ENCODE data around the gene EEF1AKMT3.
A peak's percentile ranks its signal among the peaks of the same experiment; 100 is the strongest.

EEF1AKMT3 gene

GRCh38 chr12:57783466-57783801, 11.0 kb downstream of the EEF1AKMT3 start:
- DNase-seq (ENCODE audit: low spot score): no peak

DNA sequence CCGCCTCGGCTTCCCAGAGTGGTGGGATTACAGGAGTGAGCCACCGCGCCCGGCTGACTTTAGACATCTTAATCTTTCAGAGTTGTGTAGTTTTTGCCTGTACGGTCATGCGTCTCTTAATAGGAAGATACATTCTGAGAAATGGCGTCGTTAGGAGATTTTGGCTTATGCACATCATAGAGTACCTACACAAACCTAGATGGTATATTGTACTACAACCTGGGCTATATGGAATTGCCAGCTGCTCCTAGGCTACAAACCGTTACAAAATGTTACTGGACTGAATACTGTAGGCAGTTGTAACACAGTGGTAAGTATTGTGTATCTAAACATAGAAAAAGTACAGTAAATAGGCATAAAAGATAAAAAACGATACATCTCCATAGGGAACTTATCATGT, 11.4 kb downstream of the EEF1AKMT3 start:
- no peak for DNase-seq (ENCODE audit: low spot score)

DNA sequence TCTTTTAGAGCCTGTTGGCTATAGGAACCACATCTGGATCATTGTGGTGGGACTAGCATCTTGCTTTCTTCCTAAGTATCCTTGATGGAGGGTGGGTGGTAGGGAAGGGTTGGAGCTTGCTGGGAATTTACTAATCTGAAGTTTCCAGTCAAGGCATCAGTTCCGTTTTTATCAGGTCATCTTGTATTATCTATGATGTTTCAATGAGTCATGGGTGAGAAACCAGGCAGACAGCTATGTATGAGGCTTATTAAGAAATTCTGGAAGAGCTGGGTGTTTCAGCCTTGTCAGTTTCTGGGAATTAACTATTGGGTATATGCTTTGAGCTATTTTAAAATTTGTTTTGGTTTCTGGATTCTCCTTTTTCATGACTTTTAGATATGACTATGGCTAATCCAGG, 21.5 kb downstream of the EEF1AKMT3 start:
- DNase-seq (ENCODE audit: low spot score): no peak

DNA sequence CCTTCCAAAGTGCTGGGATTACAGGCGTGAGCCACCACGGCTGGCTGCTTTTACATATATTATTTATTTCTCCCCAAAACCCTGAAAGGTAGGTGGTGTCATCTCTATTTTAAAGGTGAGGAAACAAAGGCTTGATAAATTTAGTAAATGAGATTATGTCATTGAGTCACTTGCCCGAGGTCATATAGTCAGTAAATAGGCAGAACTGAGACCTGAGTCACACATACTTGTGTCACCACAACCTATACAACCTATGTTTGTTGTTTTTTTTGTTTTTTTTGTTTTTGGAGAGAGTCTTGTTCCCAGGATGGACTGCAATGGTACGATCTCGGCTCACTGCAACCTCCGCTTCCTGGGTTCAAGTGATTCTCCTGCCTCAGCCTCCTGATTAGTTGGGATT, 22.9 kb downstream of the EEF1AKMT3 start:
- no peak for DNase-seq (ENCODE audit: low spot score)

GRCh38 chr12:57796996-57797395, 24.6 kb downstream of the EEF1AKMT3 start:
- DNase-seq (ENCODE audit: low spot score): no peak

- no peak for DNase-seq (ENCODE audit: low spot score)
Observed at GRCh38 chr12:57797933-57798332, 25.5 kb downstream of the EEF1AKMT3 start.

DNA sequence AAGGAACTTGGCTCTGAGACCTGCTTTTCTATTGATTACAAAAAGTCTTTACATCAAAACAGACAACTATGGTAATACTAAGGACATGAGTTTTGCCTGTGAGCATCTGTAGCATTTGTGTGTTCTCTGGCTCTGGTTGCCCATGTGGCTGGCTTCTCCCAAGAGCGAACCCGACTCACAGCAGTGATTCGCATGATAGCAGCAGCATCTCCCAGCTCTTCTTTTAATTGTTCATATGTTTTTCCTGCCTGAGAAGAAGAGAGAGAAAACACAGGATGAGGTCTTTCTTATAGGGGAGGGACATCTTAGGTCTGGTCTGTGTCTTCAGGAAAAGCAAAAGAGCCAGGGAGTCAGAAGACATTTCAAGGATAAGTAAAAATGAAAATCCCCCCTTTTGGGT, 28.6 kb downstream of the EEF1AKMT3 start:
- no peak for DNase-seq (ENCODE audit: low spot score)

DNA sequence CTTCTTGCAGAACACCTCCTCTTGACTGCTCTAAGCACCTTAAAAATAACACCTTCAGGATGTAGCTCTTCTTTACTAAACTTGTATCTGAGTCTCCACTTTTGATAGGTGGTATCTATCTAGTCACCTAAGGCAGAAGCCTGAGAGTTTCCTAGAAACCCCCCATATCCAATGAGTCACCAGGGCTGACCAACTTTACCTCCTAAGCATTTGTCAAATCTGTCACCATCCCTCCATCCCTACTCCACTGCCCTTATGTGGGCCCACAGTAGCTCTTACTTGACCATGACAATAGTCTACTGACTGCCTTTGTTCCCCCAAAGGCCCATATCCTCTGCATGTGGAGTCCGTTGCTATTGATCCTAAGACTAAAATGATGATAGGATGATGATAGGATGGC, 30.2 kb downstream of the EEF1AKMT3 start:
- DNase-seq (ENCODE audit: low spot score): no peak

DNA sequence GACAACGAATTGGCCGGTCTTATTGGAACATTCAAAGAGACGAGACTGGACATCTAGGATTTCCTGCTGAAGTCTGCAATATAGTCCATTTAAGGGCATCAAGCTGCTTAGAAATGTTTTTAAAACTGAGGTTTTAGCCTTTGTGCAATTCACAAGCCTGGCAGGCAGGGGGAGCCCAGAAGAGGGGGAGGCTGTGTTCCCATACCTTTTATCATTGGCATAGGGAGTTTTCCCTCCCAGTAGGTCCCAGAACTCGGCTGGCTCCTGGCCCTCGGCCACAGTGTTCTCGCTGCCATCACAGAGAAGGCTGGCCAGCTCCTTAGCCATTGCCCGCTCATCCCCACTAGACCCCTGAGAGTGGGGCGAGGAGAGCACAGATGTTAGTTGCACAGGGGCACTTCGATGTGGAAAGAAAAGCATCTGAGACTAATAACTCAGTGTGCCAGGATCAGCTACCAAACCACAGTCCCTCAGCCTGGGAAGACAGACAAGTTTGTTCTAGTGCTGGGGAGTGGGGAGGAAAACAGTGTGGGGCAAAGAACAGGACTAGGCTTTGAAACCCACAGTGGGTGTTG, 31.0 kb downstream of the EEF1AKMT3 start:
- peak; percentile 33 for DNase-seq (ENCODE audit: low spot score)

- DNase-seq (ENCODE audit: low spot score): no peak
Observed at GRCh38 chr12:57806677-57807076, 34.3 kb downstream of the EEF1AKMT3 start.

DNA sequence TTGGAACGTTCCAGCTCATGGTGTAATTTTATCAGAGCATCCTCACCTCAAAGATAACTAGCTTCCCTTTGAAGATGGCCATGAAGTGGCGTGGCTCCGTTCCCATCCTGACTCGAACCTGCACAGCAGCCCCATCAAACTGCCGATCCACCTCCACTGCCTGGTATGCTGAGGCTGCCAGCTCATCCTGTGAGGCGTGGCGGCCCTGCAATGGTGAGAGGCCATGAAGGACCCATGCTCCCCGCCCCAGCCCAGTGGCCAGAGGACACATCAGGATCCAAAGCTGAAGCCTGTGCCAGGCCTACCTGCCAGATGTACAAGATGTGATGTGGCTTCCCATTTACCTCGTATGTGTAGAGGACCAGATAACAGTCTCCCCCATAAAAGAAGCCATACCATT, 34.9 kb downstream of the EEF1AKMT3 start:
- DNase-seq (ENCODE audit: low spot score): no peak

DNA sequence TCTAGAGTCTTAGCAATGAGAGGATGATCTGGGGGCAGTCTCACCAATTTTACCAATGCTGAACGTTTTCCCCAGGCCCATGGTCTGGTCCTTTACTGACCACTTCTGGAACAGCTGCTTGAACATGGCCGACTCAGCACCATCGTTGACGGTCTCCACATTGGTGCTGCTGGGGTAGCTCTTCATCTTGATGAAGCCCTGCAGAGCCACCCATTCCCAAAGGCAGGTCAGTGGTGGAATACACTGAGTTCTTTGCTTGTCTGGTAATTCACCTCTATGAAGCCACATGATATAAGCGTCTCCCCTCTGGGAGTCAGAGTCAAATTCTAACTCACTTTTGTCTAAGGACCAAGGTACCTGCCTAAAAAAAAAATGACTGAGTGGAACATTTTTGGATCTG, 35.9 kb downstream of the EEF1AKMT3 start:
- no peak for DNase-seq (ENCODE audit: low spot score)

GRCh38 chr12:57809425-57809824, 37.0 kb downstream of the EEF1AKMT3 start:
- DNase-seq (ENCODE audit: low spot score): no peak

- no peak for DNase-seq (ENCODE audit: low spot score)
Observed at GRCh38 chr12:57810450-57810849, 38.0 kb downstream of the EEF1AKMT3 start.

DNA sequence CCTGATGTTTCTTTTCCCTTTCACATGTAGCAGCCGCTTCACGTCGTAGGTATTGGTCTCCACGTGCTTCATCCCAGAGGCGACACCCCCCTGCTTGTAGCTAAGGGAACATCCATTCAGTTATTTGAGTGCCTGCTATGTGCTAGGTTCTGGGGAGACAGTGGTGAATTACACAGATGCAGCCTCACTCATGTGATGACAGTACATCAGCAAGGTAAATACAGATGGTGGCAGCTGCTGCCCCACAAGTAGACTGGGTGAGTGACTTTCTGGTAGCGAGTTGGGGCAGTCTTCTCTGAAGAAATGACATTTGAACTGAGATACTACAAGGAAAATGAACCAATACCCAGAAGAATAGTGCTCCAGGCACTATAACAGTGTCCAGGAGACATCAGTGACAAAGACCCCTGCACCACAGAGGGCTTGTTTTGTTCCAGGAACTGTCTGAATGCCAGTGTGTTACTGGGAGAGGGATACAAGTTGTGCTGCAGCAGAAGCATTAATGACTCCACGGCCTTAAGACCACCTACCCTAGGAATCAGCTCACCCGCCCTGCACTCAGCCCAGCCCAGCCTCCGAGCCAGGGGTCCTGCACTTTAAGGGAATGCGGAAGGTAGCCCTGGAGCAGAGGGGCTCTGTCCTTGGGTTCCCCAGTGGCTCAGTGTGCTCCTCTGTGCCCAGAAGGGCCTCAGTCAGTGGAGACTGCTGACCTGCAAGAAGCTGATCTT, 38.8 kb downstream of the EEF1AKMT3 start:
- DNase-seq (ENCODE audit: low spot score): no peak

DNA sequence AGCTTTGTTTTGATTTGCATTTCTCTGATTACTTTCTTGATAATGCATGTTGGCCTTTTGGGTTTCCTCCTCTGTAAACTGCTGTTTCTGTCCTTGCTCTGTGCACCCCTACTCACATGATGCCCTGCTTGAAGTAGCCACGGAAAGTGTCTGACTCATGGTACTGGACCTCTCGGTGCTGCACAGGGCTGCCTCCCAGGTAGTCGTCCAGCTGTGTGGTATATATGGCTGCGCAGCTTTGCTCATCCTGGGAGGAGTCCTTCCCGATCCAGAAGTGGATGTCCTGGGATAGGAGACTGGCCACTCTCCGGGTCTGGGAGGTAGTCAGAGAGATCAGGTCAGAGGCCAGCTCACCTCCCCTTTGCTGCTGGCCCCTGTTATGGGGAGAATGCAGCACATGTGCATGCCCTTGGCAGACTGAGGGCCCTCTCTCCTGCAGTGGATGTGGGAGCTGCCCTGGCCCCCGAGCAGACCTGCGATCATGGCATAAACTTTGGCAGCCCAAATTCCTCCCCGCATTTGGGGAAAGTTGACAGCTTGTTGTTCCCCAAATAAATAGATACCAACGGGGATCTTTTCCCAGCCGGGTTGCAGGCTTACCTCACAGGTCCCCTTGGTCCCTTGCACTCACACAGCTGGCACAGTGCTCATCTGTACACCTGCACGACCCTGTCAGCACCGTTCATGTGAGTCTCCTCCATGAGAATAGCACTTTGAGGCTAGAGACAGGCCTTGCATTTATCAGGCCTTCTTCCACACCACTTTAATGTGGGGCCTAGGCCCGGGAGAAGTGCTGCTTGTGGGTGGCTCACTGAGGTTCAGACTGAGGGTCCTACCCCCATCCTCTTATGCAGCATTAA, 40.9 kb downstream of the EEF1AKMT3 start:
- DNase-seq (ENCODE audit: low spot score): no peak

DNA sequence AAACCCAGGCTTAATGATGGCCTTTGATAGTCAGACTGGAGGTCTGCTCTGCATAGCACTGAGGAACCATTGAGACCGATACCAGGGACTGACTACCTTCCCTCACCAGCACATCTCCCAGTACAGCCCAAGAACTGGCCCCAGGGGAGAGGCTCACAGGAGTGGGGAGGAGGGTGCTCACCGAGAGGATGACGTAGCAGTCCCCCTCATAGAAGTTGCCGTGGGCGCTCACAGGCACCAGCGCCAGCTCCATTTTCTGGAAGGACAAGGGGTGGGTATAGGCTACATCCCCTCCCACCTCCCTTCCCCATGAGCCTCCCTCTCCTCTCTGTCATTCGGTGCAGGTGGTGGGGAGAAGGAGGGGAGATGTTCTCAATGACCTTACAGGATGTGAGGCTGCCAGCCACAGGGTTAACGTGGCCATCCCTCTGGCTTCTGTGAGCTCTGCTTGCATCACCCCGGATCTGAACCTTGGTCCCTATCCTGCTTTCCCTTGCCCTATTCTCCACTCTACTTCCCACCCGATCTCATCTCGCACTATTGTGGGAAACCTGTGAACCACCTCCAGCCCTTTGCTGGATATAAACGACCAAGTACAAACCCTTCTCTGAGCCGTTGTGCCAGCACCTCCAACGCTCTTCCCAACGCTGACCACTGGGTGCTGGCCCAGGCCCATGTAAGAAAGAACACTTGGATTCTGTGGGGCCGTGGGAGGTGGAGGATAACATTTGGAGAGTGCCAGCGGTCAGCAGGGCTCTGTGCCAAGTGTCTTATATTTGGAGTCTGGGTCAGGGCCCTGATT, 41.8 kb downstream of the EEF1AKMT3 start:
- no peak for DNase-seq (ENCODE audit: low spot score)

DNA sequence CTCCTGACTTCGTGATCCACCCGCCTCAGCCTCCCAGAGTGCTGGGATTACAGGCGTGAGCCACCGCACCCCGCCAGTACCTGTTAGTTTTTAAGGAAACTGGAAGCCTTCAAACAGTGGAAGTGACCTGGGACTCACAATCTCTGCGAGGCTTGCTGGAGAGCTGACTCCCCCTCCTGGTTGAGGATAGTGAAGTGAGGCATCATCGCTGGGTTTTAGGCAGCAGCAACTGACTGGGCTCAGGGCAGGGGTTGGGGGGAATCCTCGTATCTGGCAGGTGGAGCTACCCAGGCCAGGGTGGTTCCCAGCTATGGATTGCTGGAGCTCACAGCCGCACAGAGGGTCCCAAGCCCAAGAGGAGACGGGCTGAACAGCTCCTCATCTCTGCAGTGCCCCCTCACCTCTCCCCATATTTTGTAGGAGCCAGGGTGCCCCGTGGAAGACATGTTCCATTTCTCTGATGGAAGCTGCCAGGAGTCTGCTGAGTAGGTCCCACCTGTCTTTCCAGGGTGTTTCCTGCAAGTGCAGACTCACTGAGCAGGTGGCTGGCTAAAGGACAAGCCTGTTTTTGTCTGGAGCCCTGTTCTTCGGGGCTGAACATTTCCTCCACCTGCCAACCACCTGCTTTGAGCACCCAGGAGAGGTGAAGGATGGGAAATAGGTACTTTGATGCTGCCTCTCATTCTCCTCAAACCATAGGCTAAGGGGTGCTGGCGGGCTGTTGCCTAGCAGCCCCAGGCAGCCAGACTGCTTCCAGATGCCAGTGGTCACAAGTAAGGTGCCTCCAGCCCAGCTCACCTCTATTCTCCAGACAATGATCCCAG, 43.0 kb downstream of the EEF1AKMT3 start:
- DNase-seq (ENCODE audit: low spot score): no peak

DNA sequence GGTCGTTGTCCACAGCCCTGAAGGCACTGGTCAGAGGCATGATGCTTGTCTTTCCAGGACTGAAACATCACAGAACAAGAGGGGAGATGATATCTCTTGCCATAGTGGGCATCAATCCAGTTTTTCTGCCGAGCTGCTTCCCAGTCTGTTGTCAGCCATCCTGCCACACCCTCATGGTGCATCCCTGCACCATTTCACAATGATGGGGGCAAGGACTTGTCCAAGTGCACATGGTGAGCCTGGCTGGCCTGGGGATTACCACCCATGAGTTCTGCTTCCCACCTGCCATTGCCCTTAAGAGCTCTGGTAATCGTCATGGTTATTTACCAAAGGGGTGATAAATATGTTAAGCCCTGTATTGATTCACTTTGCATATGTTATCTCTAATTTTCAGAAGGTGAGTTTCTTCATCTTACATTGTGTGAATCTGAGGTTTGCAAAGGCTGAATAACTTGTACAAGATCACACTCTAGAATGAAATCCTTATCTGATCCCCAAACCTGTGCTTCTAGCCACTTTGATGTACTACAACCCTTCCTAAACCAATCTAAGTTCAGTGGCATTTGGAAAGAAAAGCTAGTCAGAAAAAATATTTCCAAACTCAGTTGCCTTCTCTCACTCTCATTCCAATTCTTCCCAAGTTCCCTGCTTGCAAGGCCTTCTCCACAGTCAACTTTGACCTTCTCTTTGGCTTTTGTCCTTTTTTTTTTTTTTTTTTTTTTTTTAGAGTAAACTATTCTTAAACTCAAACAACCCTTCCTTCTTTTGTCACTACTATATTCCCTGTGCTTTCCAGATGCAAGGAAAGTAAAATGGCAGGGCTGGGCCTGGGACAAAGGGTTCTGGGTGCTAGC, 43.8 kb downstream of the EEF1AKMT3 start:
- no peak for DNase-seq (ENCODE audit: low spot score)

DNA sequence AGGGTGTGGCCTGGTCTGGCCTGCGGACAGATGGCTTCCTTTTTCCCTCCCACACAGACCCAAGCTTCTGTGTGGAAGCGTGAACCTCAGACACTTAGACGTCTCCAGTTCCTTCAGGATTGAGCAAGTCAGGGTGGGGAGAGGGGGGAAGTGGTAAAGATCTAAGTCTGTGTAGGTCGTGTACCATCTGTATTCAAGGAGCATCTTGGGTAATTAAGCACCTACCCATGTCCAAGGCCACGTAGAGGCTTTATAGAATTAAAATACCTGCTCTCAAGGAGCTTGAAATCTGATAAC, 44.4 kb downstream of the EEF1AKMT3 start:
- DNase-seq (ENCODE audit: low spot score): no peak

Data from germinal center (tissue), 1 donor.